ENCODE measurements around the gene CCSAP. TPM values are rescaled to one million over a fixed set of nuclear protein-coding genes. Genes with fewer than 3 reads are reported as not detected.
A peak's percentile ranks its signal among the peaks of the same experiment; 100 is the strongest.

The CCSAP gene
- total and polyA plus RNA-seq, 2 of the 13 experiments (the other 11 are each of a cell fraction or from before 2014, with no cell fraction given), result 3.7 to 9.0 TPM

DNA sequence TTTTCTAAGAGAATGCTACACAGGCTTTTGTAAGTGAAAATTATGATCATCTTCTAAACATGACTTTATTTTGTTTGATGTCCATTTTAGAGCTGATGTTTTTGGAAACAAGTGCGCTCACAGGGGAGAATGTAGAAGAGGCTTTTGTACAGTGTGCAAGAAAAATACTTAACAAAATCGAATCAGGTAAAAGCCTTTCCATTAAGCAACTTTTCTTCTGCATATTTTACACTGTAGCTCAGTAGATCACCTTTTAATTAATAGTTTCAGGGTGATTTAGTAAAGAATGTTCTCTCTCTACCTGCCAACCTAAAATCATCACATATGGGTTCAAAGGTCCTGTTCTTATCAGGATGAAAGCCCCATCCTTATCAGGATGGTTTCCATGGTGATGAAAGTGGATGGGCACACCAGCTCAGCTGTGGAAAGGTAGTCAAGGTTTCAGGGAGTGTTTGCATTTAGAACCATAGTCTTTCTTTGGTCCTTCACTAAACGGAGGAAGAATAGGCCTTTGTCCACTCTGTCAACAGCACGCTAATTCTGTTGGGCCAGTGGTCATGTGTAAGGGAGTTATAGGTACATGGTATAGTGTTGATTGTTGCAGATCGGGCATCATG is 43.9 kb downstream of the CCSAP start (continued):
- TF ChIP-seq, protein P1, sequence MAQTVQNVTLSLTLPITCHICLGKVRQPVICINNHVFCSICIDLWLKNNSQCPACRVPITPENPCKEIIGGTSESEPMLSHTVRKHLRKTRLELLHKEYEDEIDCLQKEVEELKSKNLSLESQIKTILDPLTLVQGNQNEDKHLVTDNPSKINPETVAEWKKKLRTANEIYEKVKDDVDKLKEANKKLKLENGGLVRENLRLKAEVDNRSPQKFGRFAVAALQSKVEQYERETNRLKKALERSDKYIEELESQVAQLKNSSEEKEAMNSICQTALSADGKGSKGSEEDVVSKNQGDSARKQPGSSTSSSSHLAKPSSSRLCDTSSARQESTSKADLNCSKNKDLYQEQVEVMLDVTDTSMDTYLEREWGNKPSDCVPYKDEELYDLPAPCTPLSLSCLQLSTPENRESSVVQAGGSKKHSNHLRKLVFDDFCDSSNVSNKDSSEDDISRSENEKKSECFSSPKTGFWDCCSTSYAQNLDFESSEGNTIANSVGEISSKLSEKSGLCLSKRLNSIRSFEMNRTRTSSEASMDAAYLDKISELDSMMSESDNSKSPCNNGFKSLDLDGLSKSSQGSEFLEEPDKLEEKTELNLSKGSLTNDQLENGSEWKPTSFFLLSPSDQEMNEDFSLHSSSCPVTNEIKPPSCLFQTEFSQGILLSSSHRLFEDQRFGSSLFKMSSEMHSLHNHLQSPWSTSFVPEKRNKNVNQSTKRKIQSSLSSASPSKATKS (CRISPR knock-in tag; IDR thresholded peaks at IDR 0.05), result no peak
- TF ChIP-seq GTF2F1 (IDR thresholded peaks at IDR 0.05; ENCODE audit: low read length) (no peak), ZNF614 (CRISPR knock-in tag; IDR thresholded peaks at IDR 0.05; ENCODE audit: borderline replicate concordance) (peak; percentile 83), MIER2 (CRISPR knock-in tag; IDR thresholded peaks at IDR 0.05) (peak; percentile 56; the same call in 1 of the 2 replicates), FOXK2 (IDR thresholded peaks at IDR 0.05) (peak; percentile 80; the same call in 1 of the 2 replicates), IRF1 (CRISPR knock-in tag; IDR thresholded peaks at IDR 0.05; ENCODE audit: low read depth) (no peak), ZNF543 (CRISPR knock-in tag; IDR thresholded peaks at IDR 0.05) (no peak; the same call in 1 of the 2 replicates)
- TF ChIP-seq, protein P2, sequence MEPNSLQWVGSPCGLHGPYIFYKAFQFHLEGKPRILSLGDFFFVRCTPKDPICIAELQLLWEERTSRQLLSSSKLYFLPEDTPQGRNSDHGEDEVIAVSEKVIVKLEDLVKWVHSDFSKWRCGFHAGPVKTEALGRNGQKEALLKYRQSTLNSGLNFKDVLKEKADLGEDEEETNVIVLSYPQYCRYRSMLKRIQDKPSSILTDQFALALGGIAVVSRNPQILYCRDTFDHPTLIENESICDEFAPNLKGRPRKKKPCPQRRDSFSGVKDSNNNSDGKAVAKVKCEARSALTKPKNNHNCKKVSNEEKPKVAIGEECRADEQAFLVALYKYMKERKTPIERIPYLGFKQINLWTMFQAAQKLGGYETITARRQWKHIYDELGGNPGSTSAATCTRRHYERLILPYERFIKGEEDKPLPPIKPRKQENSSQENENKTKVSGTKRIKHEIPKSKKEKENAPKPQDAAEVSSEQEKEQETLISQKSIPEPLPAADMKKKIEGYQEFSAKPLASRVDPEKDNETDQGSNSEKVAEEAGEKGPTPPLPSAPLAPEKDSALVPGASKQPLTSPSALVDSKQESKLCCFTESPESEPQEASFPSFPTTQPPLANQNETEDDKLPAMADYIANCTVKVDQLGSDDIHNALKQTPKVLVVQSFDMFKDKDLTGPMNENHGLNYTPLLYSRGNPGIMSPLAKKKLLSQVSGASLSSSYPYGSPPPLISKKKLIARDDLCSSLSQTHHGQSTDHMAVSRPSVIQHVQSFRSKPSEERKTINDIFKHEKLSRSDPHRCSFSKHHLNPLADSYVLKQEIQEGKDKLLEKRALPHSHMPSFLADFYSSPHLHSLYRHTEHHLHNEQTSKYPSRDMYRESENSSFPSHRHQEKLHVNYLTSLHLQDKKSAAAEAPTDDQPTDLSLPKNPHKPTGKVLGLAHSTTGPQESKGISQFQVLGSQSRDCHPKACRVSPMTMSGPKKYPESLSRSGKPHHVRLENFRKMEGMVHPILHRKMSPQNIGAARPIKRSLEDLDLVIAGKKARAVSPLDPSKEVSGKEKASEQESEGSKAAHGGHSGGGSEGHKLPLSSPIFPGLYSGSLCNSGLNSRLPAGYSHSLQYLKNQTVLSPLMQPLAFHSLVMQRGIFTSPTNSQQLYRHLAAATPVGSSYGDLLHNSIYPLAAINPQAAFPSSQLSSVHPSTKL (CRISPR knock-in tag; IDR thresholded peaks at IDR 0.05), result peak; percentile 94
- TF ChIP-seq, protein P3, sequence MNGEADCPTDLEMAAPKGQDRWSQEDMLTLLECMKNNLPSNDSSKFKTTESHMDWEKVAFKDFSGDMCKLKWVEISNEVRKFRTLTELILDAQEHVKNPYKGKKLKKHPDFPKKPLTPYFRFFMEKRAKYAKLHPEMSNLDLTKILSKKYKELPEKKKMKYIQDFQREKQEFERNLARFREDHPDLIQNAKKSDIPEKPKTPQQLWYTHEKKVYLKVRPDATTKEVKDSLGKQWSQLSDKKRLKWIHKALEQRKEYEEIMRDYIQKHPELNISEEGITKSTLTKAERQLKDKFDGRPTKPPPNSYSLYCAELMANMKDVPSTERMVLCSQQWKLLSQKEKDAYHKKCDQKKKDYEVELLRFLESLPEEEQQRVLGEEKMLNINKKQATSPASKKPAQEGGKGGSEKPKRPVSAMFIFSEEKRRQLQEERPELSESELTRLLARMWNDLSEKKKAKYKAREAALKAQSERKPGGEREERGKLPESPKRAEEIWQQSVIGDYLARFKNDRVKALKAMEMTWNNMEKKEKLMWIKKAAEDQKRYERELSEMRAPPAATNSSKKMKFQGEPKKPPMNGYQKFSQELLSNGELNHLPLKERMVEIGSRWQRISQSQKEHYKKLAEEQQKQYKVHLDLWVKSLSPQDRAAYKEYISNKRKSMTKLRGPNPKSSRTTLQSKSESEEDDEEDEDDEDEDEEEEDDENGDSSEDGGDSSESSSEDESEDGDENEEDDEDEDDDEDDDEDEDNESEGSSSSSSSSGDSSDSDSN (CRISPR knock-in tag; IDR thresholded peaks at IDR 0.05), result no peak
- TF ChIP-seq, protein P4, sequence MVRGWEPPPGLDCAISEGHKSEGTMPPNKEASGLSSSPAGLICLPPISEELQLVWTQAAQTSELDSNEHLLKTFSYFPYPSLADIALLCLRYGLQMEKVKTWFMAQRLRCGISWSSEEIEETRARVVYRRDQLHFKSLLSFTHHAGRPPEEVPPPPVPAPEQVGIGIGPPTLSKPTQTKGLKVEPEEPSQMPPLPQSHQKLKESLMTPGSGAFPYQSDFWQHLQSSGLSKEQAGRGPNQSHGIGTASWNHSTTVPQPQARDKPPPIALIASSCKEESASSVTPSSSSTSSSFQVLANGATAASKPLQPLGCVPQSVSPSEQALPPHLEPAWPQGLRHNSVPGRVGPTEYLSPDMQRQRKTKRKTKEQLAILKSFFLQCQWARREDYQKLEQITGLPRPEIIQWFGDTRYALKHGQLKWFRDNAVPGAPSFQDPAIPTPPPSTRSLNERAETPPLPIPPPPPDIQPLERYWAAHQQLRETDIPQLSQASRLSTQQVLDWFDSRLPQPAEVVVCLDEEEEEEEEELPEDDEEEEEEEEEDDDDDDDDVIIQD (CRISPR knock-in tag; IDR thresholded peaks at IDR 0.05; ENCODE audit: low read depth), result peak; percentile 61; the same call in 1 of the 2 replicates
- TF ChIP-seq, protein P5, sequence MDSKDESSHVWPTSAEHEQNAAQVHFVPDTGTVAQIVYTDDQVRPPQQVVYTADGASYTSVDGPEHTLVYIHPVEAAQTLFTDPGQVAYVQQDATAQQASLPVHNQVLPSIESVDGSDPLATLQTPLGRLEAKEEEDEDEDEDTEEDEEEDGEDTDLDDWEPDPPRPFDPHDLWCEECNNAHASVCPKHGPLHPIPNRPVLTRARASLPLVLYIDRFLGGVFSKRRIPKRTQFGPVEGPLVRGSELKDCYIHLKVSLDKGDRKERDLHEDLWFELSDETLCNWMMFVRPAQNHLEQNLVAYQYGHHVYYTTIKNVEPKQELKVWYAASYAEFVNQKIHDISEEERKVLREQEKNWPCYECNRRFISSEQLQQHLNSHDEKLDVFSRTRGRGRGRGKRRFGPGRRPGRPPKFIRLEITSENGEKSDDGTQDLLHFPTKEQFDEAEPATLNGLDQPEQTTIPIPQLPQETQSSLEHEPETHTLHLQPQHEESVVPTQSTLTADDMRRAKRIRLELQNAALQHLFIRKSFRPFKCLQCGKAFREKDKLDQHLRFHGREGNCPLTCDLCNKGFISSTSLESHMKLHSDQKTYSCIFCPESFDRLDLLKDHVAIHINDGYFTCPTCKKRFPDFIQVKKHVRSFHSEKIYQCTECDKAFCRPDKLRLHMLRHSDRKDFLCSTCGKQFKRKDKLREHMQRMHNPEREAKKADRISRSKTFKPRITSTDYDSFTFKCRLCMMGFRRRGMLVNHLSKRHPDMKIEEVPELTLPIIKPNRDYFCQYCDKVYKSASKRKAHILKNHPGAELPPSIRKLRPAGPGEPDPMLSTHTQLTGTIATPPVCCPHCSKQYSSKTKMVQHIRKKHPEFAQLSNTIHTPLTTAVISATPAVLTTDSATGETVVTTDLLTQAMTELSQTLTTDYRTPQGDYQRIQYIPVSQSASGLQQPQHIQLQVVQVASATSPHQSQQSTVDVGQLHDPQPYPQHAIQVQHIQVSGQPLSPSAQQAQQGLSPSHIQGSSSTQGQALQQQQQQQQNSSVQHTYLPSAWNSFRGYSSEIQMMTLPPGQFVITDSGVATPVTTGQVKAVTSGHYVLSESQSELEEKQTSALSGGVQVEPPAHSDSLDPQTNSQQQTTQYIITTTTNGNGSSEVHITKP (CRISPR knock-in tag; IDR thresholded peaks at IDR 0.05; ENCODE audit: low read depth), result 0 out of 2 replicates have a peak, but pooled peaks have one; percentile 50
